D341Med (cell line): Measurements from ENCODE around the gene ZFP42.
"Not testable (repeated sequence)": the region's sequence is repeated elsewhere in the genome, so short reads cannot be mapped to it uniquely, and the experiment has no call there.

Experiments
- DNase-seq: peaks from one replicate; pipeline ENCODE4 v3.0.0; 2012; ENCODE audit warnings: low spot score

ZFP42 gene

GRCh38 chr4:187995322-187996207, at the start of gene ZFP42:
TSS of gene ZFP42 (plus strand) at chr4:187995771. CDS start at chr4:188002808, 7,037 bp downstream.
- peak; percentile 94 for DNase-seq

GRCh38 chr4:187961171-187961570, 34.4 kb upstream of the ZFP42 start:
- DNase-seq: no peak

DNA sequence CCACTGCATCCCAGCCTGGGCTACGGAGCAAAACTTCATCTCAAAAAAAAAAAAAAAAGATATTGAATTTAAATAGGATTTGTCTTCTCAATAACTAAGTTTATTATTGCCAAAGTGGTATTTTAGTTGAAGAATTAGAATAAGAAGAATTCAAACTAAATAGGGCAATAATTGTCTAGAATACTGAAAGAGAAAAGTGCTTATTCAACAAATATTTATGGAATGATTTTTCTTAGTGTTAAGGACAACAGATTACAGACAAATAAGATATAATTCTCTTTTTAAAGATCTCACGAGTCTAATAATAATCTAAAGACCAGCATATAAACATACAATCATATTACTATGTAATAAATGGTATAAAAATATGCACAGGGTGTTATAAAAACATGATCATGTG, 33.6 kb upstream of the ZFP42 start:
- DNase-seq: no peak

DNA sequence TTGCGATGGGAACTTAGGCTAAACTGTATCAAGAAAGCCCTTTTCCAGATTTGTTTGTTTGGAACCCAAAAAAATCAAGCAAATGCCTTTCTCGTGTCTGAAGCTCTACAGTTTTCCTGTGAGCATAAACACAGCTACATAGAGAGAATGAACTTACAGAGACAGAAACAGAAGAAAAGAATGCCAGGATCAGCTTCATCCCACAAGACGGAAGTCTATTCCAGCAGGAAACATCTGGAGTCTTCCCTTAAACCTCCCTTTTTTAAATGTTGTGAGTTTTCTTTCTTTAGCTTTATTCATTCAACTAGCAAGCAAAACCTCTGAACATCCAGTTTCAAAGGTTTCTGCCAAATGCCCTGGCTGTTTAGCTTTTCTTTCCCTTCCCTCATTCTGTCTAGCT, 32.6 kb upstream of the ZFP42 start:
- DNase-seq: no peak

DNA sequence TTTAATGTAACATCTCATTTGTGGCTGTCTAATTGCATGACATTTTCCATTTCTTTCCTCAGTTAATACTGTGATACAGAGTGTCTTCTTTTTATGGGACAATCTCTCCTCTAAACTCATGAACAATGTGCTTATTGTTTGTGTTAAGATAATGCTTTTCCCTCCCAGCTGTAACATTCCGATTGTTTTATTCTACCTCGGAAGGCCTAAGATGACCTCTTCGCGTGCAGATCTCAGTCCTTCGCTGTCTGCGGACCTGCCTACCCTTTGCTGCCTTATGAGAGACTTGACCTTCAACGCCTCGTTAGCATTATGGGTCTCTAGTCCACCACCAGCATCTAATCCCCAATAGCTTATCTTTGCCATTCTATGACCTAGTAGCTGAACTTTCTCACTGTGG, 29.8 kb upstream of the ZFP42 start:
- no peak for DNase-seq

- no peak for DNase-seq
Observed at GRCh38 chr4:187972135-187972534, 23.4 kb upstream of the ZFP42 start.

- no peak for DNase-seq
Observed at GRCh38 chr4:187983746-187984145, 11.8 kb upstream of the ZFP42 start.

DNA sequence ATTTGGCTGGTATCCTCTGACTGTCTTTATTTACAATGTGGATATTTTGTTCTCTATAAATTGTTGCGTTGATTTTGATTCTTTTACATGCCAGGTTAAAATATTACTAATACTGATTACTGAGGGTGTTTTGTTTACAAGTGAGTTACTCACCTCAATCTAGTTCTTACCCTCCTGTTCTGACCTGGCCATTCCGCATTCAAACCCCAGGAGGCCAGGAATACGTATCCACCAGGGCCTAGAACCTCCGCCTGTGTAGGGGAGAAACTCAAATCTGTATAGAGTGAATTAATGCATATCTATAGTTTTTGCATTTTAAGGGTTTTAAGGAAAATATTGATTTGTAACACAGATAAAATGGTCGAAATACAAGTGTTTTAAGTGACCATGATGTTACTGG, 2.6 kb upstream of the ZFP42 start:
- DNase-seq: no peak

GRCh38 chr4:187993827-187994226, 1.7 kb upstream of the ZFP42 start:
- no peak for DNase-seq

DNA sequence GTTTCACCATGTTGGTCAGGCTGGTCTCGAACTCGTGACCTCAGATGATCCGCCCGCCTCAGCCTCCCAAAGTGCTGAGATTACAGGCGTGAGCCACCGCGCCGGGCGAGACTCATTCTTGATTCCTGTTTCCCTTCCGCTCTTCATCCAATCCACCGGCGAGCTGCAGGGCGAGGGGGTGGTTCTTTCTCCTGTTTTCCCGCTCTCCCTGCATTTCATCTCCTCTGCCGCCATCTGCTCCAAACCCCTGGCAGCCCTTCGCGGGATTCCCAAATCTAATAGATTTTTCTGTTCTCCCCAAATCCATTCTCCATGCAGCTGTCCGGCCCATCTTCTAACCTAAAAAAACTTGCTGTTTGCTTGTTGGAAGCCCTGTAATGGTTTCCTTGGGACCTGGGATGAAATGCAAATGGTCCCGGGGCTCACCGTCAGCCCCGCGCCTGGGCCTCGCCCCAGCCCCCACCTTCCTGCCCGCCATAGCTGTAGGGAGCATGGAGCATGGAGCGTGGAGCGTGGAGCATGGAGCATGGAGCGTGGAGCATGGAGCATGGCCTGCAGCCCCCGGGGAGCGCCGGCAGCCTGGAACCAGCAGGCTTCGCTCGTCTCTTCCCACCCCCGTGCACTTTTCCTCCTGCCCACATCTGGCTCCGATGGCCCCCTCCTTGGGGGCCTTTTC, 1.1 kb downstream of the ZFP42 start:
- DNase-seq: peak; percentile 81

GRCh38 chr4:187997991-187998390, 2.4 kb downstream of the ZFP42 start:
- DNase-seq: not testable (repeated sequence)

DNA sequence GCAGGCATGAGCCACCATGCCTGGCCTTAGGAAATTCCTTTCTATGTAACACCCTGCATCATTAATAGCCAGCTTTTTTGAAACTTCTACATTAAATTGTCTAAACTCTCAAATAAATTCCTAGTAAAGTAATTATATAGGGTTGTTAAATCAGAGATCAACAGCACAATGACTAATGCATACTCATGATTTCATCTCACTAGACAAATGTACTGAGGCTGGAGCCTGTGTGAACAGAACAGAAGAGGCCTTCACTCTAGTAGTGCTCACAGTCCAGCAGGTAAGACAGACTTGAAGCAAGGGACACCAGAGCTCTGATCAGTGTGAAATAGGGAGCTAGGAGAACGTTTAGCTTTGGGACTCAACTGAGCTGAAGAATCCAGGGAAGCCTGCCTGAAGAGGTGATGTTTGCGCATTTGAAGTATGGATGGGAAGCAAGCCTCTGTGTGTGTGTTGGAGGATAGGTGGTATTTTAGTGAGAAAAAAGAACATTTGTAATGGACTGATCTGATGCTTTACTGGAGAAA, 3.9 kb downstream of the ZFP42 start:
- no peak for DNase-seq

DNA sequence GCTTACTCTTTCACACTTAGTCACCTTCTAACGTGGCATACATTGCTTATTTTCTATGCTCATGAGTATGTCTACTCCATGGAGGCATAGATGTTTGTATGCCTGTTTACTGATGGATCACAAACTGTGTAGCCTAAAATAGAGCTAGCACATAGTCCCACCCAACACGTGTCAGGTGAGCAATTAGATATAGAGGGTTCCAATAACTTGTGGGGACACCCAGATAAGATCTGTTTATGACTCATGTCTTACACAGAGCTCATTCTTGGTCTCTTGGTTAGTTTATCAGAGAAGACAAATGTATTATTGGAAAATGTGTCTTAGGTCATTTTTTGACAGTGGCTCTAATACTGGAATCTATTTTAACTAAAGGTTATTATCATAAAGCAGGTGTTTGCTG, 6.8 kb downstream of the ZFP42 start:
- DNase-seq: no peak

- DNase-seq: no peak
Observed at GRCh38 chr4:188002751-188003150, 7.2 kb downstream of the ZFP42 start.

DNA sequence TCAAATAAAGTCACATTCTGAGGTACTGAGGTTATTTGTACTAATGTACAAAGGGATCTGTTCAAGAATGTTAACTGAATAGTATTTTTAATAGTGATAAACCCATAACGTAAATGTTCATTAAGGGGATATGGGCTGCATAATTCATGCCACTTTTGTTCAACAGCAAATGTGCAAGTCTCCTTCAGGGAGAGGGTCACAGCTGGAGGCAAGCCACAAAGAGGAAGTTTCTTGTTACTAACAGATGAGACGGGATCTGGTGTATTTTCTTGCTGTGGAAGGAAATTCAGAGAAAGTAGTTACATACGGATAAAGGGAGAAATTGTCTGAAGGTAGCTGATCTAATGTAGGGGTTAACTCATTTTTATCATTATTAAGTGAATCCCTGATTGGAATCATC, 10.0 kb downstream of the ZFP42 start:
- DNase-seq: no peak

DNA sequence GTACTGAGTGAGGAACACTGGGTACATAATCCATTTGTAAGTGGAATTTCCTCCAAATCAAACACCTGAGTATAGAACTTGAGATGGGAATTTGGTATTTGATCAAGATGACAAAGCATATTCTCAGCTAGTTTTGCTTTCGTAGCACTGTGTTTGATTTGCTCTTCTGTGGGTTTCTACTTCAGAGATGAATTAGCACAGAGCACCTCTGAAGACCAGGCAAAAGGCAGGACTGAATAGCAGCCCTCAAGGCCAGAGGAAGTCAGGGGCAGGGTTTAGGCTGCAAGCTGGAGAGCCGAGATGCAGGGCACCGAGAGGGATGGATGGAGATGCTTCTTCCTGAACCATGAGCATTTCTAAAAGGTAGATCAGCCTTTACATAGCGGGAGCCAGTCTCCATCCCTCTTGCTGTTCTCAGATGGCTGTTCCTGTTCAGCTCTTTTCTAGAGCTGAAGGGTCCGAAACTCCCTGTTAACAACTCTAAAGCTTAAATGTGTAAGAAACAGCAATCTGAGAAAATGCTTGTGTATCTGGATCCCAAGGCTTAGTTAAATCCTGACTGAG, 10.8 kb downstream of the ZFP42 start:
- DNase-seq: no peak

DNA sequence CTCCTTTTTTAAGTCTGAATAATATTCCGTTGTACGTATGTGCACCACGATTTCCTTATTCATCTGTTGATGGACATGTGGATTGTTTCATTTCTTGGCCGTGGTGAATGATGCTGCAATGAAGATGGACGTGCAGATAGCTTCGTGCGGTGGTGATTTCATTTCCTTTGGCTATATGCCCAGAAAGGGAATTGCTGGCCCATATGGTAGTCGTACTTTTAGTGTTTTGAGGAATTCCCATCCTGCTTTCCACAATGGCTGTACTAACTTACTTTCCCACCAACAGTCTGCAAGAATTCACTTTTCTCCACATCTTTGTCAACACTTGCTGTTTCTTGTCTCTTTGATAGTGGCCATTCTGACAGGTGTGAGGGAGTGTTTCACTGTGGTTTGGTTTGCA, 12.8 kb downstream of the ZFP42 start:
- DNase-seq: peak; percentile 58

DNA sequence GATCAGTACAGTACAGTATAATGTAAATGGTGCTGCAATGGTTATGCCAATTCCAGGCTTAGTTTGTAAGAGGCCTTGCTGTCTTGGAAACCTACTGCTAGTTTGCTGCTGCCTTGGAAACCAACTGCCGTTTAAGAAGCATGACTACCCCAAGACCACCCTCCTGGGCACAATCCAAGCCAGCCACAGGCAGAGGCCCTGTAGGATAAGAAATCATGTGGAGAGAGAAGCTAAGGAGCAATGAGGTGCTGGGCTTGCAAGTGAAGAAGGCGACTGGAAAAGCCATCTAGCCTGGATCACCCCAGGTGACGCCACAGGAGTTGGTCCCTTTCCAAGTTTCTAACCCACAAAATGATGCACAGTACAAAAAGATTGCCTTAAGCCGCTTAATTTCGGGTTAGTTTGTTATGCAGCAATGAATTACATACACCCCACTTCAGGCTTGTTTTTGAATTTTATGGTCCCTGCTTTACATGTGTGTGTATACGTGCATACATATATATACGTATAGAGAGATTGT, 16.9 kb downstream of the ZFP42 start:
- DNase-seq: no peak

DNA sequence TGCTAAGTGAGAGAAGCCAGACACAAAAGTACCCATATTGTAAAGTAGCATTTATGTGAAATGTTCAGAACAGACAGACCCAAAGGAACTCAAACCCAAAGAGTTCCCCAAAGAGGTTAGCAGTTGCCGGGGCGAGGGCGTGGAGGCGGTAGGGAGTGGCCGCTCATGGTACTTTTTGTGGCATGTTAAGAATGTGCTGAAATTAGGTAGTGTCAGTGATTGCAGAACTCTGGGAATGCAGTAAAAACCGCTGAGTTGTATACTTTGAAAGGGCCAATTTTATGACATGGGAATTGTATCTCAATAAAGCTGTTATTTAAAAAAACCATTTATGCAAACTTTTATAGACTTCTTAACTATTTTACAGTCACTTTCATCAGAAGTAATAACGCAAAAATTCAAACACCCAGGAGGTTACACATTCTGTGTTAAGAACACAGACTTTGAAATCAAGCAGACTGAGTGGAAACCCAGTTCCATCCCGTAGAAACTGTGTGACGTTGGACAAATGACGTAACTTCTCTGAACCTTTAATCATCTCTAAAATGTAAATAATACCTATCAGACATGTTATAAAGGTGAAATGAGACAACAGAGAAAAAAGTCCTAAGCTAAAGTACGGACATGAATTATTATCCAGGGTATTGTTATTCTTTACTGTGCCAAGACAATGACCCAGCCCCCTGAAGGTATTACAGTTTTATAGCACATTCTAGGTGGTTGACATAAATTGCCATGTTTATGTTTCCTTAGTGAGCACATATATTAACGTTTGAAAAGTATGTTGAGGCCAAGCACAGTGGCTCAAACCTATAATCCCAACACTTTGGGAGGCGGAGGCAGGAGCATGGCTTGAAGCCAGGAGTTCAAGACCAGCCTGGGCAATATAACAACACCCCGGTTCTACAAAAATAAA, 19.7 kb downstream of the ZFP42 start:
- no peak for DNase-seq

DNA sequence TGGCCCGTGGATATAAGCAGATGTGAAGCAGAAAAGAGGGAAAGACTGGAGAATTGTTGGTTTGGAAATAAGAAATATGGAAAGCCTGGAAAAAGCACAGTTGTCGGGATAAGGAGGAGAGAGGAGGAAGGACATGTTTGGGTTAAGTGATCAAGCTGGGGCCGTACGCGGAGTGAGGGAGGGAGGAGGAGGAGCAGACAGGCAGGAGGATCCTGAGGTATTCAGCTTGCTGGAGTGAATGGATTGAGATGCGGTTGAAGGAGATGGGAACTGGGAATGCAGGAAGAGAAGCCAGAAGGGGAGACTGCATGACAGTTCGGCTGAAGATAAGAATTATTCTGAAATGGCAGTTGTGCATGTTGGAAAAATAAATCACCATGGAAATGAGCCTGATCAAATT, 21.2 kb downstream of the ZFP42 start:
- no peak for DNase-seq

DNA sequence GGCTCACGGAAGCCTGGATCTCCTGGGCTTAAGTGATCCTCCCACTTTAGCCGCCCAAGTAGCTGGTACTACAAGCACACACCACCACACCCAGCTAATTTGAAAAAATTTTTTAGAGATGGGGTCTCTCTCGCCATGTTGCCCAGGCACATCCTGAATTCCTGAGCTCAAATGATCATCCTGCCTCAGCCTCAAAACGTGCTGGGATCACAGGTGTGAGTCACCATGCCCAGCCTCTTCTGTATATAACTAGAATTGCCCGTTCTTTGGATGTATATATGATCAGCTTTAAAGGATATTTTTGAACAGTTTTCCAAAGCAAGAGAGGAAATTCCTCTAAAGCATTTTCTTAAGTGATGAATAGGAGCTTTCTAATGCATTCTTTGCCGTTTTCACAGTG, 22.7 kb downstream of the ZFP42 start:
- no peak for DNase-seq
